ENCODE data around the gene SLC38A8.

DNA sequence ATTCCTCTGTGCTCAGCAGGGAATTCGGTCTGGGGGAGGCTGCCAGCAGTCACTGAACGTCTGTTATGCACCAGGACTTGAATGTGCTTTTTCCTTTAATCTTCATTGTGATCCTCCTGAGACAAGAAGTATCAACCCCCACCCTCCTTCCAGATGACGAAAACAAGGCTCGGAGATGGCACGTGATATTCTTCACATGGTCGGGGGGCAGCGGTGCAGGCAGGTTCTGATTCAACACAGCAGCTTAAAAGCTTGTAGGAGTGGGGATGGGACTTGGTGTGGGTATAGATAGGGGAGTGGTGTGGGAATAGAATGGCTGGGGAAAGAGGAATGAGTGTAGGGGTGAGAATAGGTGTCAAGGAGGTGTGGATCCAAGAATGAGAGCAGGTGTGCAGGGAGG is 68.1 kb downstream of the SLC38A8 start:
- TF ChIP-seq, protein P1, sequence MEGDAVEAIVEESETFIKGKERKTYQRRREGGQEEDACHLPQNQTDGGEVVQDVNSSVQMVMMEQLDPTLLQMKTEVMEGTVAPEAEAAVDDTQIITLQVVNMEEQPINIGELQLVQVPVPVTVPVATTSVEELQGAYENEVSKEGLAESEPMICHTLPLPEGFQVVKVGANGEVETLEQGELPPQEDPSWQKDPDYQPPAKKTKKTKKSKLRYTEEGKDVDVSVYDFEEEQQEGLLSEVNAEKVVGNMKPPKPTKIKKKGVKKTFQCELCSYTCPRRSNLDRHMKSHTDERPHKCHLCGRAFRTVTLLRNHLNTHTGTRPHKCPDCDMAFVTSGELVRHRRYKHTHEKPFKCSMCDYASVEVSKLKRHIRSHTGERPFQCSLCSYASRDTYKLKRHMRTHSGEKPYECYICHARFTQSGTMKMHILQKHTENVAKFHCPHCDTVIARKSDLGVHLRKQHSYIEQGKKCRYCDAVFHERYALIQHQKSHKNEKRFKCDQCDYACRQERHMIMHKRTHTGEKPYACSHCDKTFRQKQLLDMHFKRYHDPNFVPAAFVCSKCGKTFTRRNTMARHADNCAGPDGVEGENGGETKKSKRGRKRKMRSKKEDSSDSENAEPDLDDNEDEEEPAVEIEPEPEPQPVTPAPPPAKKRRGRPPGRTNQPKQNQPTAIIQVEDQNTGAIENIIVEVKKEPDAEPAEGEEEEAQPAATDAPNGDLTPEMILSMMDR (IDR thresholded peaks at IDR 0.05; ENCODE audit: low read depth, low read length, missing input control), result no peak
- no peak for TF ChIP-seq HNF4A (conservative IDR thresholded peaks at IDR 0.05)
- no peak for TF ChIP-seq JUND (IDR thresholded peaks at IDR 0.05)
- TF ChIP-seq RXRA (IDR thresholded peaks at IDR 0.05), result no peak
- TF ChIP-seq GABPA (IDR thresholded peaks at IDR 0.05 in 1 of 2, conservative IDR thresholded peaks at IDR 0.05 in 1 of 2), result no peak
- TF ChIP-seq SP1 (IDR thresholded peaks at IDR 0.05), result no peak
- TF ChIP-seq, protein P2, sequence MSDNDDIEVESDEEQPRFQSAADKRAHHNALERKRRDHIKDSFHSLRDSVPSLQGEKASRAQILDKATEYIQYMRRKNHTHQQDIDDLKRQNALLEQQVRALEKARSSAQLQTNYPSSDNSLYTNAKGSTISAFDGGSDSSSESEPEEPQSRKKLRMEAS (IDR thresholded peaks at IDR 0.05), result no peak
- TF ChIP-seq TAF1 (conservative IDR thresholded peaks at IDR 0.05), result no peak
- no peak for TF ChIP-seq HNF4G (IDR thresholded peaks at IDR 0.05)
- TF ChIP-seq, protein P3, sequence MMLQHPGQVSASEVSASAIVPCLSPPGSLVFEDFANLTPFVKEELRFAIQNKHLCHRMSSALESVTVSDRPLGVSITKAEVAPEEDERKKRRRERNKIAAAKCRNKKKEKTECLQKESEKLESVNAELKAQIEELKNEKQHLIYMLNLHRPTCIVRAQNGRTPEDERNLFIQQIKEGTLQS (IDR thresholded peaks at IDR 0.05), result no peak
- TF ChIP-seq EGR1 (IDR thresholded peaks at IDR 0.05; ENCODE audit: low read depth in 2 of 2), result no peak
- TF ChIP-seq RAD21 (IDR thresholded peaks at IDR 0.05), result no peak
- TF ChIP-seq, protein P4, sequence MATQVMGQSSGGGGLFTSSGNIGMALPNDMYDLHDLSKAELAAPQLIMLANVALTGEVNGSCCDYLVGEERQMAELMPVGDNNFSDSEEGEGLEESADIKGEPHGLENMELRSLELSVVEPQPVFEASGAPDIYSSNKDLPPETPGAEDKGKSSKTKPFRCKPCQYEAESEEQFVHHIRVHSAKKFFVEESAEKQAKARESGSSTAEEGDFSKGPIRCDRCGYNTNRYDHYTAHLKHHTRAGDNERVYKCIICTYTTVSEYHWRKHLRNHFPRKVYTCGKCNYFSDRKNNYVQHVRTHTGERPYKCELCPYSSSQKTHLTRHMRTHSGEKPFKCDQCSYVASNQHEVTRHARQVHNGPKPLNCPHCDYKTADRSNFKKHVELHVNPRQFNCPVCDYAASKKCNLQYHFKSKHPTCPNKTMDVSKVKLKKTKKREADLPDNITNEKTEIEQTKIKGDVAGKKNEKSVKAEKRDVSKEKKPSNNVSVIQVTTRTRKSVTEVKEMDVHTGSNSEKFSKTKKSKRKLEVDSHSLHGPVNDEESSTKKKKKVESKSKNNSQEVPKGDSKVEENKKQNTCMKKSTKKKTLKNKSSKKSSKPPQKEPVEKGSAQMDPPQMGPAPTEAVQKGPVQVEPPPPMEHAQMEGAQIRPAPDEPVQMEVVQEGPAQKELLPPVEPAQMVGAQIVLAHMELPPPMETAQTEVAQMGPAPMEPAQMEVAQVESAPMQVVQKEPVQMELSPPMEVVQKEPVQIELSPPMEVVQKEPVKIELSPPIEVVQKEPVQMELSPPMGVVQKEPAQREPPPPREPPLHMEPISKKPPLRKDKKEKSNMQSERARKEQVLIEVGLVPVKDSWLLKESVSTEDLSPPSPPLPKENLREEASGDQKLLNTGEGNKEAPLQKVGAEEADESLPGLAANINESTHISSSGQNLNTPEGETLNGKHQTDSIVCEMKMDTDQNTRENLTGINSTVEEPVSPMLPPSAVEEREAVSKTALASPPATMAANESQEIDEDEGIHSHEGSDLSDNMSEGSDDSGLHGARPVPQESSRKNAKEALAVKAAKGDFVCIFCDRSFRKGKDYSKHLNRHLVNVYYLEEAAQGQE (IDR thresholded peaks at IDR 0.05), result no peak
- no peak for TF ChIP-seq FOXA1 (IDR thresholded peaks at IDR 0.05)

All from liver (tissue), 3 donors.